NCI-H82 treated with DMSO at 0.1 percent for 48 hours (cell line): ENCODE data around the gene RABGAP1.

Experiments used
- DNase-seq: peaks from one replicate; lab custom pipeline; 2025; ENCODE audit not compliant: unreplicated experiment; lab: John Stamatoyannopoulos, UW

Gene RABGAP1

GRCh38 chr9:123007269-123007668 is 66.4 kb downstream of the RABGAP1 start:
- DNase-seq = no peak

- DNase-seq = no peak
Observed at GRCh38 chr9:123008909-123009308, 68.1 kb downstream of the RABGAP1 start.

GRCh38 chr9:123011380-123011779 is 70.6 kb downstream of the RABGAP1 start:
- DNase-seq = no peak

GRCh38 chr9:123011878-123012528 is 71.2 kb downstream of the RABGAP1 start:
- no peak for DNase-seq

GRCh38 chr9:123016631-123017030 is 75.8 kb downstream of the RABGAP1 start:
- DNase-seq = no peak

- DNase-seq = no peak
Observed at GRCh38 chr9:123020796-123021195, 80.0 kb downstream of the RABGAP1 start.

GRCh38 chr9:123026425-123026824 is 85.6 kb downstream of the RABGAP1 start:
- DNase-seq = no peak

GRCh38 chr9:123027517-123027916 is 86.7 kb downstream of the RABGAP1 start:
- DNase-seq = no peak

GRCh38 chr9:123028136-123028535 is 87.3 kb downstream of the RABGAP1 start:
- no peak for DNase-seq

GRCh38 chr9:123028973-123029372 is 88.2 kb downstream of the RABGAP1 start:
- DNase-seq = no peak

GRCh38 chr9:123031963-123032362 is 91.1 kb downstream of the RABGAP1 start:
- DNase-seq = no peak

GRCh38 chr9:123033352-123033751 is 92.5 kb downstream of the RABGAP1 start, which contains the start of gene GPR21:
Gene GPR21 (plus strand): TSS chr9:123033667. CDS start chr9:123034567, 900 bp downstream.
- DNase-seq = no peak

GRCh38 chr9:123033864-123034601 is 93.2 kb downstream of the RABGAP1 start:
- no peak for DNase-seq

- DNase-seq = no peak
Observed at GRCh38 chr9:123034881-123035510, 94.2 kb downstream of the RABGAP1 start.

- DNase-seq = no peak
Observed at GRCh38 chr9:123035791-123036190, 95.0 kb downstream of the RABGAP1 start.

GRCh38 chr9:123036893-123037545 is 96.2 kb downstream of the RABGAP1 start:
- no peak for DNase-seq

GRCh38 chr9:123039617-123040219 is 98.9 kb downstream of the RABGAP1 start:
- no peak for DNase-seq

GRCh38 chr9:123040801-123041200 is 100.0 kb downstream of the RABGAP1 start:
- no peak for DNase-seq

GRCh38 chr9:123041489-123041888 is 100.7 kb downstream of the RABGAP1 start:
- DNase-seq = no peak

GRCh38 chr9:123043081-123043939 is 102.5 kb downstream of the RABGAP1 start:
- no peak for DNase-seq
